Activated CD4-positive, alpha-beta T cell treated with anti-CD3 and anti-CD28 coated beads for 4 hours (primary cell): ENCODE measurements around the gene NTMT1.

Source experiments
- DNase-seq, 2 donors: peaks; one replicate each; pipeline ENCODE4 v3.0.0-alpha.2; 2020

NTMT1 gene

DNA sequence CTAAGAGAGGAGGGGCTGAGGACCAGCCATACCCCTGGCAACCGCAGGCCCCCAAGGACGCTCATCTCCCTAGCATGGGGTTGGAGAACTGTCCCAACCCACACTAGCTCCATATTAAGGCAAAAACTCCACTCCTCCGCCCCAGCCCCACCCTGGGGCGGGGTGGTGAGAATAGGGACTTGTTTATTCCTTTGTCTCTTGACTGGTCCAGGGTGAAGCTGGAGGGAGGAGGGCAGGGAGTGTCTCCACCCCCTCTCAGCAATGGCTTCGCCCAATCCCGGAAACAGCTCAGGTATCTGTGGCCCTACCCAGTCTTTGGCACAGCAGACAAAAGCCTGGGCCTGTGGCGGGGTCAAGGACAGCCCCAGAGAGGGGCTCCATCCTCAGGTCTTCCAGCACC is 56.4 kb downstream of the NTMT1 start:
- DNase-seq: no peak

- DNase-seq: no peak
These were observed 59.4 kb downstream of the NTMT1 start for GRCh38 chr9:129685220-129685932.
